ES-I3 (cell line): ENCODE measurements around the gene SEMA4F.
"Not testable (repeated sequence)": the region's sequence is repeated elsewhere in the genome, so short reads cannot be mapped to it uniquely, and the experiment has no call there.

Experiments
- H3K36me3 ChIP-seq: 2 replicates; pipeline ENCODE4 v1.6.1; 2013; ENCODE audit warnings: mild to moderate bottlenecking, low read length, control low read depth, moderate library complexity; ENCODE audit not compliant: insufficient read depth
- H3K4me1 ChIP-seq: 2 replicates; pipeline ENCODE4 v1.6.1; 2013; ENCODE audit warnings: mild to moderate bottlenecking, control low read depth, low read length; ENCODE audit not compliant: insufficient read depth
- H3K9ac ChIP-seq: 2 replicates; pipeline ENCODE4 v1.6.1; 2013; ENCODE audit warnings: low read depth, mild to moderate bottlenecking, low read length, moderate library complexity
- H3K9me3 ChIP-seq: 2 replicates; pipeline ENCODE4 v1.6.1; 2013; ENCODE audit warnings: mild to moderate bottlenecking, low read length, moderate library complexity; ENCODE audit not compliant: control insufficient read depth, insufficient read depth

SEMA4F gene

GRCh38 chr2:74653985-74654882 is at the start of gene SEMA4F:
Gene SEMA4F, plus strand, starts transcription at chr2:74654247. Its CDS starts 130 bp downstream, at chr2:74654377.
- Histone ChIP-seq H3K4me1 (no peaks in the 10 kb centered on the region), H3K36me3 (no peaks in the 10 kb centered on the region), H3K9ac (peak within 1 kb of the TSS; percentile 81), H3K9me3 (no peaks in the 10 kb centered on the region)

- Histone ChIP-seq H3K9ac (no peak overlapping the region), H3K4me1 (no peaks in the 10 kb centered on the region), H3K9me3 (no peaks in the 10 kb centered on the region; the same call in 1 of the 2 replicates), H3K36me3 (no peaks in the 10 kb centered on the region)
Observed at GRCh38 chr2:74606927-74607326, 47.1 kb upstream of the SEMA4F start.

- no peak overlapping the region for H3K9ac ChIP-seq
- no peaks in the 10 kb centered on the region for H3K9me3 ChIP-seq
- no peaks in the 10 kb centered on the region; the same call in 1 of the 2 replicates for H3K4me1 ChIP-seq
- H3K36me3 ChIP-seq, result no peaks in the 10 kb centered on the region
Observed at GRCh38 chr2:74617122-74617521, 36.9 kb upstream of the SEMA4F start.

- Histone ChIP-seq H3K36me3 (no peaks in the 10 kb centered on the region), H3K9me3 (no peaks in the 10 kb centered on the region), H3K9ac (no peak overlapping the region), H3K4me1 (no peaks in the 10 kb centered on the region; the same call in 1 of the 2 replicates)
Observed at GRCh38 chr2:74618410-74619083, 35.5 kb upstream of the SEMA4F start.

GRCh38 chr2:74619651-74620297 is 34.3 kb upstream of the SEMA4F start:
- H3K9ac ChIP-seq, result no peak overlapping the region
- H3K9me3 ChIP-seq, result no peaks in the 10 kb centered on the region
- H3K4me1 ChIP-seq, result no peaks in the 10 kb centered on the region; the same call in 1 of the 2 replicates

GRCh38 chr2:74620671-74621070 is 33.4 kb upstream of the SEMA4F start:
- Histone ChIP-seq H3K36me3 (no peaks in the 10 kb centered on the region), H3K4me1 (no peaks in the 10 kb centered on the region; the same call in 1 of the 2 replicates), H3K9me3 (no peaks in the 10 kb centered on the region), H3K9ac (no peak overlapping the region)

More at GRCh38 chr2:74619651-74620297, 34.3 kb upstream of the SEMA4F start:
- no peaks in the 10 kb centered on the region for H3K36me3 ChIP-seq

GRCh38 chr2:74625658-74626425 is 28.2 kb upstream of the SEMA4F start:
- Histone ChIP-seq H3K9me3 (no peaks in the 10 kb centered on the region), H3K36me3 (no peaks in the 10 kb centered on the region), H3K4me1 (no peaks in the 10 kb centered on the region), H3K9ac (no peak overlapping the region)

GRCh38 chr2:74628538-74629105 is 25.4 kb upstream of the SEMA4F start:
- no peak overlapping the region for H3K9ac ChIP-seq
- H3K36me3 ChIP-seq, result no peaks in the 10 kb centered on the region
- peaks cover 14% of the 10 kb centered on the region for H3K4me1 ChIP-seq
- no peaks in the 10 kb centered on the region for H3K9me3 ChIP-seq

- not testable (repeated sequence) for H3K9me3 ChIP-seq, H3K36me3 ChIP-seq, H3K9ac ChIP-seq
- H3K4me1 ChIP-seq, result peaks cover 14% of the 10 kb centered on the region
Observed at GRCh38 chr2:74630454-74630853, 23.6 kb upstream of the SEMA4F start.

GRCh38 chr2:74632209-74632938 is 21.7 kb upstream of the SEMA4F start:
- H3K9me3 ChIP-seq, result no peaks in the 10 kb centered on the region
- peaks cover 14% of the 10 kb centered on the region for H3K4me1 ChIP-seq
- no peak overlapping the region for H3K9ac ChIP-seq
- H3K36me3 ChIP-seq, result no peaks in the 10 kb centered on the region

GRCh38 chr2:74632939-74633312 is 21.1 kb upstream of the SEMA4F start:
- no peak overlapping the region for H3K9ac ChIP-seq

GRCh38 chr2:74639550-74639949 is 14.5 kb upstream of the SEMA4F start:
- Histone ChIP-seq H3K9ac (no peak overlapping the region), H3K9me3 (no peaks in the 10 kb centered on the region), H3K4me1 (0 out of 2 replicates have a peak, but pooled peaks cover 3% of the 10 kb centered on the region), H3K36me3 (no peaks in the 10 kb centered on the region)

More at GRCh38 chr2:74632939-74633312, 21.1 kb upstream of the SEMA4F start:
- Histone ChIP-seq H3K36me3 (no peaks in the 10 kb centered on the region), H3K4me1 (peaks cover 14% of the 10 kb centered on the region), H3K9me3 (no peaks in the 10 kb centered on the region)

GRCh38 chr2:74645344-74645743 is 8.7 kb upstream of the SEMA4F start:
- H3K36me3 ChIP-seq, result no peaks in the 10 kb centered on the region
- no peaks in the 10 kb centered on the region for H3K9me3 ChIP-seq
- no peaks in the 10 kb centered on the region for H3K4me1 ChIP-seq
- H3K9ac ChIP-seq, result no peak overlapping the region
